ENCODE data around the gene TIGD4.
"Not testable (repeated sequence)": the region's sequence is repeated elsewhere in the genome, so short reads cannot be mapped to it uniquely, and the experiment has no call there.

TIGD4 gene

GRCh38 chr4:152778656-152779512, 646 bp downstream of the TIGD4 start:
- peak; percentile 47 for DNase-seq

GRCh38 chr4:152777488-152777887, 2.0 kb downstream of the TIGD4 start:
- DNase-seq: no peak

- no peak for DNase-seq
Measured at GRCh38 chr4:152776352-152776751, 3.2 kb downstream of the TIGD4 start.

GRCh38 chr4:152773953-152774352, 5.6 kb downstream of the TIGD4 start:
- no peak for DNase-seq

- no peak for DNase-seq
Measured at GRCh38 chr4:152773339-152773738, 6.2 kb downstream of the TIGD4 start.

- no peak for DNase-seq
Measured at GRCh38 chr4:152771741-152772533, 7.6 kb downstream of the TIGD4 start.

GRCh38 chr4:152765069-152765737, 14.3 kb downstream of the TIGD4 start:
- DNase-seq: not testable (repeated sequence)

GRCh38 chr4:152763796-152764195, 15.7 kb downstream of the TIGD4 start:
- DNase-seq: no peak

- DNase-seq: no peak
Measured at GRCh38 chr4:152748619-152749018, 30.9 kb downstream of the TIGD4 start.

- no peak for DNase-seq
Measured at GRCh38 chr4:152747444-152747843, 32.1 kb downstream of the TIGD4 start.

GRCh38 chr4:152738827-152739226, 40.7 kb downstream of the TIGD4 start:
- DNase-seq: no peak

GRCh38 chr4:152735906-152736305, 43.6 kb downstream of the TIGD4 start:
- no peak for DNase-seq

GRCh38 chr4:152735396-152735859, 44.1 kb downstream of the TIGD4 start:
- peak; percentile 23 for DNase-seq

GRCh38 chr4:152734699-152735050, 44.9 kb downstream of the TIGD4 start:
- DNase-seq: no peak

- no peak for DNase-seq
Measured at GRCh38 chr4:152734015-152734698, 45.4 kb downstream of the TIGD4 start.

- DNase-seq: no peak
Measured at GRCh38 chr4:152731997-152732396, 47.5 kb downstream of the TIGD4 start.

GRCh38 chr4:152729466-152729865, 50.1 kb downstream of the TIGD4 start:
- DNase-seq: no peak

GRCh38 chr4:152728343-152728742, 51.2 kb downstream of the TIGD4 start:
- no peak for DNase-seq

GRCh38 chr4:152727784-152728183, 51.7 kb downstream of the TIGD4 start:
- no peak for DNase-seq

GRCh38 chr4:152724494-152724893, 55.0 kb downstream of the TIGD4 start:
- no peak for DNase-seq

- DNase-seq: no peak
Measured at GRCh38 chr4:152723236-152723635, 56.3 kb downstream of the TIGD4 start.

GRCh38 chr4:152719801-152720556, 59.6 kb downstream of the TIGD4 start:
- no peak for DNase-seq
